Caco-2 (cell line): ENCODE data around the gene CADPS2. TPM values are rescaled to one million over a fixed set of nuclear protein-coding genes. Genes with fewer than 3 reads are reported as not detected.

Experiments
- BruUV-seq: library from RNA; stranded (reverse); fragments of 400-500 nt; replicated peaks from 2 replicates; lab custom pipeline; 2021; lab: Mats Ljungman, UMichigan
- CTCF ChIA-PET: fragments of 300-600 bp; sonication (Branson Sonifier 250); formaldehyde crosslinking; loops from one replicate; lab custom pipeline; 2022; ENCODE audit warnings: antibody characterized with exemption; lab: Charles Lee
- POLR2A ChIA-PET: fragments of 300-600 bp; sonication (Branson Sonifier 250); formaldehyde crosslinking; loops from one replicate; lab custom pipeline; 2022; ENCODE audit warnings: antibody characterized with exemption; lab: Charles Lee
- DNase-seq, 2 experiments: peaks; one replicate each; pipeline versions ENCODE4 v3.0.0 to v3.0.0-alpha.2; 2020 to 2022
- H3K27me3 ChIP-seq: replicated peaks from 2 replicates; pipeline ENCODE4 v1.6.0; 2011; ENCODE audit warnings: low read length; ENCODE audit not compliant: control insufficient read depth, insufficient read depth
- H3K36me3 ChIP-seq: 2 replicates; pipeline ENCODE4 v1.5.1; 2011; ENCODE audit warnings: low read length; ENCODE audit not compliant: control insufficient read depth, insufficient read depth
- H3K4me1 ChIP-seq: fragments of 250-450 bp; sonication (Bioruptor Pico); 2 replicates; pipeline ENCODE4 v1.5.1; 2020; ENCODE audit warnings: mild to moderate bottlenecking
- H3K4me3 ChIP-seq: 2 replicates; pipeline ENCODE4 v1.5.1; 2011; ENCODE audit warnings: low read depth, mild to moderate bottlenecking, control low read depth, low read length
- H3K9me3 ChIP-seq: fragments of 250-450 bp; sonication (Bioruptor Pico); 2 replicates; pipeline ENCODE4 v1.5.1; 2020; ENCODE audit warnings: mild to moderate bottlenecking, moderate library complexity
- H3K27ac Mint-ChIP-seq: one replicate; pipeline ENCODE4 v1.8.0; 2022; ENCODE audit warnings: mixed read lengths; ENCODE audit not compliant: unreplicated experiment
- H3K27me3 Mint-ChIP-seq: one replicate; pipeline ENCODE4 v1.8.0; 2022; ENCODE audit warnings: mixed read lengths; ENCODE audit not compliant: insufficient read depth, unreplicated experiment
- H3K36me3 Mint-ChIP-seq: one replicate; pipeline ENCODE4 v1.8.0; 2022; ENCODE audit warnings: mild to moderate bottlenecking, mixed read lengths; ENCODE audit not compliant: insufficient read depth, unreplicated experiment
- H3K4me1 Mint-ChIP-seq: one replicate; pipeline ENCODE4 v1.8.0; 2022; ENCODE audit warnings: low read depth, mixed read lengths; ENCODE audit not compliant: unreplicated experiment
- H3K4me3 Mint-ChIP-seq: one replicate; pipeline ENCODE4 v1.8.0; 2022; ENCODE audit warnings: mild to moderate bottlenecking, moderate library complexity, mixed read lengths; ENCODE audit not compliant: unreplicated experiment
- H3K9me3 Mint-ChIP-seq: one replicate; pipeline ENCODE4 v1.8.0; 2022; ENCODE audit warnings: mixed read lengths; ENCODE audit not compliant: unreplicated experiment
- CTCF ChIP-seq, 2 experiments: fragments of 200-600 bp in 1 of 2; IDR thresholded peaks; 1 replicate in 1 of 2; 2 replicates in 1 of 2; pipeline versions ENCODE4 v1.5.1 to v1.8.0; 2011 to 2022; ENCODE audit warnings: antibody characterized with exemption in 1 of 2, control low read depth in 1 of 2, inconsistent platforms in 1 of 2, low read depth in 1 of 2, low read length in 1 of 2, mild to moderate bottlenecking in 1 of 2, moderate library complexity in 1 of 2; ENCODE audit not compliant: insufficient read depth in 1 of 2, severe bottlenecking in 1 of 2, unreplicated experiment in 1 of 2
- intact Hi-C: fragments of 100-400 bp; cut with micrococcal nuclease; formaldehyde crosslinking; loops from one replicate; pipeline ENCODE4 v1.10.0; 2022; ENCODE audit not compliant: unreplicated experiment
- total RNA-seq: library from RNA; stranded (reverse); gene quantifications from 2 replicates; pipeline ENCODE4 v1.2.3, GENCODE V29; 2022

CADPS2 gene
- total RNA-seq, 1 experiment from 2014 or later = 2.7 TPM

GRCh38 chr7:122300956-122301833, 585.1 kb downstream of the CADPS2 start:
- TF ChIP-seq CTCF (IDR thresholded peaks at IDR 0.05; ENCODE audit: insufficient read depth in 1 of 2, low read depth in 1 of 2, low read length in 1 of 2, severe bottlenecking in 1 of 2, unreplicated experiment in 1 of 2) = no peak
- 0 out of 2 replicates have a peak, but pooled peaks cover 6% of the 10 kb centered on the region for H3K4me1 ChIP-seq
- CTCF ChIA-PET = no interaction called here
- no peaks in the 10 kb centered on the region for H3K9me3 ChIP-seq
- H3K27me3 ChIP-seq = peaks cover 3% of the 10 kb centered on the region; the same call in 1 of the 2 replicates
- POLR2A ChIA-PET = no interaction called here
- no peaks in the 10 kb centered on the region for H3K36me3 ChIP-seq
- Mint-ChIP-seq H3K36me3 (no peaks in the 10 kb centered on the region), H3K27ac (no peak overlapping the region), H3K27me3 (peaks cover 27% of the 10 kb centered on the region), H3K9me3 (no peaks in the 10 kb centered on the region), H3K4me3 (no peak overlapping the region), H3K4me1 (no peaks in the 10 kb centered on the region)
- no peak overlapping the region for H3K4me3 ChIP-seq
- no TSS peak for BruUV-seq
- no peak for DNase-seq
- intact Hi-C loops = no loop called here

GRCh38 chr7:122300211-122300932, 585.9 kb downstream of the CADPS2 start:
- Mint-ChIP-seq H3K36me3 (no peaks in the 10 kb centered on the region), H3K4me1 (no peaks in the 10 kb centered on the region), H3K9me3 (no peaks in the 10 kb centered on the region), H3K4me3 (no peak overlapping the region), H3K27me3 (peaks cover 24% of the 10 kb centered on the region), H3K27ac (no peak overlapping the region)
- no peak for DNase-seq
- H3K4me1 ChIP-seq = 0 out of 2 replicates have a peak, but pooled peaks cover 6% of the 10 kb centered on the region
- BruUV-seq = no TSS peak
- no peak for TF ChIP-seq CTCF (IDR thresholded peaks at IDR 0.05; ENCODE audit: insufficient read depth in 1 of 2, low read depth in 1 of 2, low read length in 1 of 2, severe bottlenecking in 1 of 2, unreplicated experiment in 1 of 2)
- H3K27me3 ChIP-seq = peaks cover 3% of the 10 kb centered on the region; the same call in 1 of the 2 replicates
- ChIA-PET POLR2A (no interaction called here), CTCF (no interaction called here)
- intact Hi-C loops = no loop called here
- no peaks in the 10 kb centered on the region for H3K36me3 ChIP-seq
- H3K9me3 ChIP-seq = no peaks in the 10 kb centered on the region
- H3K4me3 ChIP-seq = no peak overlapping the region

- no peak for TF ChIP-seq CTCF (IDR thresholded peaks at IDR 0.05; ENCODE audit: insufficient read depth in 1 of 2, low read depth in 1 of 2, low read length in 1 of 2, severe bottlenecking in 1 of 2, unreplicated experiment in 1 of 2)
- ChIA-PET POLR2A (no interaction called here), CTCF (no interaction called here)
- Mint-ChIP-seq H3K27ac (no peak overlapping the region), H3K4me3 (no peak overlapping the region), H3K4me1 (no peaks in the 10 kb centered on the region), H3K9me3 (no peaks in the 10 kb centered on the region), H3K36me3 (no peaks in the 10 kb centered on the region), H3K27me3 (peaks cover 24% of the 10 kb centered on the region)
- peaks cover 3% of the 10 kb centered on the region; the same call in 1 of the 2 replicates for H3K27me3 ChIP-seq
- intact Hi-C loops = loop anchor here (5.0 kb wide), 1 partner anchor 228 kb away; no protein-coding TSS in a partner anchor
- no peak overlapping the region for H3K4me3 ChIP-seq
- H3K36me3 ChIP-seq = no peaks in the 10 kb centered on the region
- no peak for DNase-seq
- 0 out of 2 replicates have a peak, but pooled peaks cover 3% of the 10 kb centered on the region for H3K4me1 ChIP-seq
- no TSS peak for BruUV-seq
- no peaks in the 10 kb centered on the region for H3K9me3 ChIP-seq
Measured at GRCh38 chr7:122299624-122300210, 586.5 kb downstream of the CADPS2 start.
